Colonic mucosa (tissue), 4 donors: ENCODE data around the gene ZNF317. TPM values are rescaled to one million over a fixed set of nuclear protein-coding genes. Genes with fewer than 3 reads are reported as not detected.
"Not testable (repeated sequence)": the region's sequence is repeated elsewhere in the genome, so short reads cannot be mapped to it uniquely, and the experiment has no call there.

Source experiments
- DNase-seq: peaks from one replicate; pipeline ENCODE4 v3.0.0-alpha.2; 2020
- H3K27ac ChIP-seq: fragments of 200-600 bp; one replicate; pipeline ENCODE4 v1.8.0; 2021
- H3K27me3 ChIP-seq: fragments of 200-600 bp; one replicate; pipeline ENCODE4 v1.8.0; 2021
- H3K36me3 ChIP-seq: fragments of 200-600 bp; one replicate; pipeline ENCODE4 v1.8.0; 2021
- H3K4me1 ChIP-seq: fragments of 200-600 bp; one replicate; pipeline ENCODE4 v1.8.0; 2021; ENCODE audit warnings: mild to moderate bottlenecking
- H3K4me3 ChIP-seq: fragments of 200-600 bp; one replicate; pipeline ENCODE4 v1.8.0; 2021
- H3K9ac ChIP-seq, 2 donors: one replicate each; pipeline ENCODE4 v1.7.0; 2013; ENCODE audit warnings: control low read depth in 2 of 2, low read depth in 2 of 2, low read length in 2 of 2
- H3K9me3 ChIP-seq: fragments of 200-600 bp; one replicate; pipeline ENCODE4 v1.8.0; 2021
- CTCF ChIP-seq: fragments of 200-600 bp; IDR thresholded peaks from one replicate; pipeline ENCODE4 v1.8.0; 2022; ENCODE audit warnings: antibody characterized with exemption, mild to moderate bottlenecking
- intact Hi-C: fragments of 100-400 bp; cut with DNase I; formaldehyde crosslinking; loops from one replicate; pipeline ENCODE4 v1.14.1; 2022
- total RNA-seq, 2 donors: library from RNA; stranded (reverse); fragmentation: NEBNext Ultra II Directional in 1 of 2; extraction: Animal tissue kit (Norgen Biotek cat#: 25700) in 1 of 2; gene quantifications; one replicate each; pipeline ENCODE4 v1.2.1, GENCODE V29; 2021
- donor health status: healthy.
- donor health status: DM: no; HTN: no; CAD: no.
- donor health status: DM: no; HTN: no; CAD: no.

The ZNF317 gene
- total RNA-seq, 2 donors from 2014 or later: 25.5 to 28.5 TPM

- H3K4me3 ChIP-seq: no peak overlapping the region
- no peak overlapping the region for H3K27ac ChIP-seq
- H3K9me3 ChIP-seq: no peaks in the 10 kb centered on the region
- H3K9ac ChIP-seq: no peak overlapping the region
- intact Hi-C loops: no loop called here
- TF ChIP-seq CTCF: no peak
- DNase-seq: no peak
- H3K36me3 ChIP-seq: no peaks in the 10 kb centered on the region
- no peaks in the 10 kb centered on the region for H3K4me1 ChIP-seq
- H3K27me3 ChIP-seq: no peaks in the 10 kb centered on the region
Observed at GRCh38 chr19:9189535-9189934, 49.3 kb downstream of the ZNF317 start.

GRCh38 chr19:9198044-9198443 lies 57.8 kb downstream of the ZNF317 start:
- H3K27ac ChIP-seq, H3K4me3 ChIP-seq, DNase-seq, H3K9me3 ChIP-seq, intact Hi-C loops, H3K4me1 ChIP-seq, H3K9ac ChIP-seq, H3K36me3 ChIP-seq, H3K27me3 ChIP-seq: not testable (repeated sequence)

GRCh38 chr19:9205501-9206113 lies 65.4 kb downstream of the ZNF317 start:
- TF ChIP-seq CTCF: peak; percentile 84
- no peak overlapping the region for H3K4me3 ChIP-seq
- intact Hi-C loops: loop anchor here (5.0 kb wide), 1 partner anchor 592 kb away; no protein-coding TSS in a partner anchor

More at GRCh38 chr19:9205501-9206113, 65.4 kb downstream of the ZNF317 start:
- Histone ChIP-seq H3K9me3 (no peaks in the 10 kb centered on the region), H3K4me1 (no peaks in the 10 kb centered on the region), H3K27me3 (no peaks in the 10 kb centered on the region), H3K9ac (no peak overlapping the region), H3K36me3 (no peaks in the 10 kb centered on the region), H3K27ac (no peak overlapping the region)
- peak; percentile 52 for DNase-seq

Other genes starting within 250 kb of the ZNF317 start
- under 1 TPM in 1 of 2 donors, not detected in 1; 0.02 TPM for gene MUC16, start 130.0 kb upstream of the ZNF317 start, total RNA-seq
- not detected for gene OR1M1, start 53.3 kb upstream of the ZNF317 start, total RNA-seq
- not detected for gene OR7G2, start 32.9 kb upstream of the ZNF317 start, total RNA-seq
- not detected for gene OR7G1, start 24.6 kb upstream of the ZNF317 start, total RNA-seq
- not detected for gene OR7G3, start 13.4 kb upstream of the ZNF317 start, total RNA-seq
- under 1 TPM; 0.07 to 0.08 TPM for gene OR7D2, start 38.6 kb downstream of the ZNF317 start, total RNA-seq
- gene OR7D4, start 79.2 kb downstream of the ZNF317 start, total RNA-seq: not detected
- gene OR7E24, start 110.5 kb downstream of the ZNF317 start, total RNA-seq: not detected
- 1 to 10 TPM; 3.1 to 4.1 TPM for gene ZNF699, start 169.4 kb downstream of the ZNF317 start, total RNA-seq
- 1 to 10 TPM; 7.7 to 7.8 TPM for gene ZNF559, start 183.8 kb downstream of the ZNF317 start, total RNA-seq
- 1 to 10 TPM in 1 of 2 donors, under 1 TPM in 1; 0.88 to 1.2 TPM for gene ZNF177, start 222.6 kb downstream of the ZNF317 start, total RNA-seq